ENCODE data around the gene FXR2.
A peak's percentile ranks its signal among the peaks of the same experiment; 100 is the strongest.

FXR2 gene

DNA sequence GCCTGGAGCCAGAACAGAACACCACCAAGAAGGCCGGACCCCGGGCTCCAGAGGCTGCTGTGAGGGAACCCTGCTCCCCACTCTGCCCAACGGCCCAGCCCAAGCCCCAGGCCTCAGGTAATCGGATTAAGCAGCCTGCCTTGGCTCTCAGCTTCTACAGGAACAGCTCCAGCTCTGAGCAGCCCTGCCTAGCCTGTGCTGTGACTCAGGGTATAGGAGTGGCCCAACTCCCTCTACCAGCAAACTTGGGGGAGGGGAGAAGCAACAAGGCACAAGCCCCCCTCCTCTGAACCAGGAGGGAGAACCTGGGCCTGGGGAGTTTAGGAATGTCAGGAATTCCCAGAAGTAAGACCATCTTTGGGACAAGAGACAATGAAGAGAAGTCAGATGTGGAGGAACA is 24.0 kb downstream of the FXR2 start:
- Histone ChIP-seq H2AFZ (ENCODE audit: low read length) (no peak overlapping the region), H3K79me2 (ENCODE audit: insufficient read depth, low read length) (no peaks in the 10 kb centered on the region), H3K9me3 (ENCODE audit: low read length) (no peaks in the 10 kb centered on the region), H4K20me1 (ENCODE audit: insufficient read depth, low read length) (no peaks in the 10 kb centered on the region), H3K4me3 (ENCODE audit: low read depth, low read length, poor library complexity, severe bottlenecking) (no peak overlapping the region), H3K27ac (ENCODE audit: low read depth, low read length, poor library complexity, severe bottlenecking) (no peak overlapping the region), H3K27me3 (ENCODE audit: insufficient read depth, low read length) (no peaks in the 10 kb centered on the region), H3K4me1 (ENCODE audit: insufficient read depth, low read length, severe bottlenecking) (no peaks in the 10 kb centered on the region), H3K4me2 (ENCODE audit: low read length) (no peak overlapping the region), H3F3A (ENCODE audit: insufficient read depth, low read length) (no peaks in the 10 kb centered on the region), H3K36me3 (ENCODE audit: insufficient read depth, low read length) (peaks cover 82% of the 10 kb centered on the region), H3K9ac (ENCODE audit: low read length) (no peak overlapping the region), H3K9me2 (ENCODE audit: low read depth, low read length) (no peaks in the 10 kb centered on the region)
- TF ChIP-seq EZH2 (IDR thresholded peaks at IDR 0.05; ENCODE audit: borderline replicate concordance, low read length), result no peak
- no peak for TF ChIP-seq CTCF (IDR thresholded peaks at IDR 0.05; ENCODE audit: low read length)

- Histone ChIP-seq H3K27me3 (ENCODE audit: insufficient read depth, low read length) (no peaks in the 10 kb centered on the region), H4K20me1 (ENCODE audit: insufficient read depth, low read length) (no peaks in the 10 kb centered on the region), H3K4me1 (ENCODE audit: insufficient read depth, low read length, severe bottlenecking) (peaks cover 6% of the 10 kb centered on the region), H3K27ac (ENCODE audit: low read depth, low read length, poor library complexity, severe bottlenecking) (no peak within 1 kb of the TSS), H3K4me2 (ENCODE audit: low read length) (no peak within 1 kb of the TSS), H3K9me3 (ENCODE audit: low read length) (no peaks in the 10 kb centered on the region), H3K4me3 (ENCODE audit: low read depth, low read length, poor library complexity, severe bottlenecking) (no peak within 1 kb of the TSS), H3K9ac (ENCODE audit: low read length) (no peak within 1 kb of the TSS), H3K79me2 (ENCODE audit: insufficient read depth, low read length) (no peaks in the 10 kb centered on the region), H3F3A (ENCODE audit: insufficient read depth, low read length) (no peaks in the 10 kb centered on the region), H2AFZ (ENCODE audit: low read length) (no peak within 1 kb of the TSS), H3K9me2 (ENCODE audit: low read depth, low read length) (no peaks in the 10 kb centered on the region), H3K36me3 (ENCODE audit: insufficient read depth, low read length) (peaks cover 75% of the 10 kb centered on the region)
- TF ChIP-seq CTCF (IDR thresholded peaks at IDR 0.05; ENCODE audit: low read length) (no peak), EZH2 (IDR thresholded peaks at IDR 0.05; ENCODE audit: borderline replicate concordance, low read length) (no peak)
These were observed 24.6 kb downstream of the FXR2 start, which contains the start of gene SOX15 for GRCh38 chr17:7589891-7590691. Gene SOX15, minus strand, starts transcription at chr17:7590094. Its CDS starts 418 bp downstream, at chr17:7589676.

DNA sequence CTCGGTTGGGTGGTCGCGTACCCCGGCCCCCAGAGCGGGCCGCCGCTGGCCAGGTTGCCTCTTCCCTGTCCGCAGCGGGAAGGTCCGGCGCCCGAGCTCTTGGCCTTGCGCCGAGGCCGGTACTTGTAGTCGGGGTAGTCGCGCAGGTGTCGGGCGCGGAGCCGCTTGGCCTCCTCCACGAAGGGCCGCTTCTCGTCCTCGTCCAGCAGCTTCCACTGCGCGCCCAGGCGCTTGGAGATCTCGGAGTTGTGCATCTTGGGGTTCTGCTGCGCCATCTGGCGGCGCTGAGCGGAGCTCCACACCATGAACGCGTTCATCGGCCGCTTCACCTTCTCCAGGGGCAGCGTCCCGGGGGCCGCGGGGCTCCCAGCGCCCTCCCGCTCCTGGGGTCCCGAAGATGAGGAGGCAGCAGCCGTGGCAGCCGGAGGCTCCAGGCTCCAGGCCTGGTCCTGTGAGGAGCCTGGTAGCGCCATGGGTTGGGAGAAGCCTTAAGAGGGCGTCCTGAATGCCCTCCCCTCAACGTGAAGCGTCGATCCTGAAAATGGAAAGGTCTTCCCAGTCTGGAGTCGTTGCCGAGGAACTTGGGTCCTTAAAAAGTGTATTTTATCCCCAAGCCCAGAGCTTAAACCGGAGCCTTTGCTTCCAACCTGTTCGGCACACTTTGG is 25.4 kb downstream of the FXR2 start:
- no peak overlapping the region for H3K4me2 ChIP-seq (ENCODE audit: low read length)
- no peaks in the 10 kb centered on the region for H3K27me3 ChIP-seq (ENCODE audit: insufficient read depth, low read length)
- H3K36me3 ChIP-seq (ENCODE audit: insufficient read depth, low read length), result peaks cover 70% of the 10 kb centered on the region
- H3K9me3 ChIP-seq (ENCODE audit: low read length), result no peaks in the 10 kb centered on the region
- H4K20me1 ChIP-seq (ENCODE audit: insufficient read depth, low read length), result no peaks in the 10 kb centered on the region
- H3F3A ChIP-seq (ENCODE audit: insufficient read depth, low read length), result no peaks in the 10 kb centered on the region
- no peak overlapping the region for H3K27ac ChIP-seq (ENCODE audit: low read depth, low read length, poor library complexity, severe bottlenecking)
- no peak overlapping the region for H3K9ac ChIP-seq (ENCODE audit: low read length)
- H3K4me1 ChIP-seq (ENCODE audit: insufficient read depth, low read length, severe bottlenecking), result peaks cover 14% of the 10 kb centered on the region
- H3K9me2 ChIP-seq (ENCODE audit: low read depth, low read length), result no peaks in the 10 kb centered on the region
- no peak overlapping the region for H2AFZ ChIP-seq (ENCODE audit: low read length)
- no peak overlapping the region for H3K4me3 ChIP-seq (ENCODE audit: low read depth, low read length, poor library complexity, severe bottlenecking)
- TF ChIP-seq EZH2 (IDR thresholded peaks at IDR 0.05; ENCODE audit: borderline replicate concordance, low read length) (no peak), CTCF (IDR thresholded peaks at IDR 0.05; ENCODE audit: low read length) (peak; percentile 47)
- no peaks in the 10 kb centered on the region for H3K79me2 ChIP-seq (ENCODE audit: insufficient read depth, low read length)
